H9 (cell line): ENCODE data around the gene CYP4F2. TPM values are rescaled to one million over a fixed set of nuclear protein-coding genes. Genes with fewer than 3 reads are reported as not detected.

Source experiments
- DNase-seq: peaks from one replicate; pipeline ENCODE4 v3.0.0-alpha.2; 2017
- H2AFZ ChIP-seq: one replicate; pipeline ENCODE4 v1.6.1; 2013; ENCODE audit warnings: mild to moderate bottlenecking, low read length, control low read depth, moderate library complexity
- H2AK5ac ChIP-seq: 2 replicates; pipeline ENCODE4 v1.6.1; 2013; ENCODE audit warnings: low read length, control low read depth, mixed read lengths; ENCODE audit not compliant: insufficient read length
- H2BK120ac ChIP-seq: one replicate; pipeline ENCODE4 v1.6.1; 2013; ENCODE audit warnings: low read depth, mild to moderate bottlenecking, low read length, control low read depth, inconsistent platforms; ENCODE audit not compliant: poor library complexity, severe bottlenecking
- H2BK12ac ChIP-seq: 2 replicates; pipeline ENCODE4 v1.6.1; 2013; ENCODE audit warnings: low read length, control low read depth, mixed read lengths, low read depth; ENCODE audit not compliant: insufficient read length
- H2BK15ac ChIP-seq: 2 replicates; pipeline ENCODE4 v1.6.1; 2013; ENCODE audit warnings: low read depth, low read length, control low read depth
- H2BK20ac ChIP-seq: one replicate; pipeline ENCODE4 v1.6.1; 2013; ENCODE audit warnings: low read depth, mild to moderate bottlenecking, low read length, control low read depth, inconsistent platforms; ENCODE audit not compliant: poor library complexity, severe bottlenecking
- H2BK5ac ChIP-seq: 2 replicates; pipeline ENCODE4 v1.6.1; 2013; ENCODE audit warnings: low read length, control low read depth, mixed read lengths; ENCODE audit not compliant: insufficient read length
- H3K14ac ChIP-seq: 2 replicates; pipeline ENCODE4 v1.6.1; 2013; ENCODE audit warnings: low read length, control low read depth; ENCODE audit not compliant: insufficient read depth
- H3K18ac ChIP-seq: 2 replicates; pipeline ENCODE4 v1.6.1; 2013; ENCODE audit warnings: low read depth, mild to moderate bottlenecking, mixed read lengths, low read length, control low read depth; ENCODE audit not compliant: insufficient read length
- H3K23ac ChIP-seq: 2 replicates; pipeline ENCODE4 v1.6.1; 2013; ENCODE audit warnings: low read length, control low read depth, mixed read lengths, low read depth; ENCODE audit not compliant: insufficient read length
- H3K23me2 ChIP-seq: 2 replicates; pipeline ENCODE4 v1.6.1; 2013; ENCODE audit warnings: low read depth, mild to moderate bottlenecking, mixed read lengths, low read length, control low read depth; ENCODE audit not compliant: insufficient read length, poor library complexity, severe bottlenecking
- H3K27ac ChIP-seq: 2 replicates; pipeline ENCODE4 v1.5.1; 2013; ENCODE audit warnings: low read length, control low read depth, mixed read lengths, low read depth; ENCODE audit not compliant: insufficient read length
- H3K27me3 ChIP-seq: 2 replicates; pipeline ENCODE4 v1.6.1; 2013; ENCODE audit warnings: low read length, control low read depth, inconsistent platforms; ENCODE audit not compliant: insufficient read depth
- H3K4ac ChIP-seq: 2 replicates; pipeline ENCODE4 v1.6.1; 2013; ENCODE audit warnings: low read depth, mild to moderate bottlenecking, control low read depth, inconsistent platforms, low read length, moderate library complexity
- H3K4me1 ChIP-seq: 2 replicates; pipeline ENCODE4 v1.6.1; 2013; ENCODE audit warnings: low read length, control low read depth, inconsistent platforms; ENCODE audit not compliant: insufficient read depth
- H3K4me2 ChIP-seq: 2 replicates; pipeline ENCODE4 v1.6.1; 2013; ENCODE audit warnings: low read length, control low read depth, mixed read lengths; ENCODE audit not compliant: insufficient read length, insufficient read depth
- H3K56ac ChIP-seq: 2 replicates; pipeline ENCODE4 v1.6.1; 2013; ENCODE audit warnings: low read depth, mild to moderate bottlenecking, mixed read lengths, low read length, control low read depth; ENCODE audit not compliant: insufficient read length
- H3K79me1 ChIP-seq: 2 replicates; pipeline ENCODE4 v1.6.1; 2013; ENCODE audit warnings: low read depth, mild to moderate bottlenecking, moderate library complexity, low read length, control low read depth, inconsistent platforms; ENCODE audit not compliant: insufficient read depth, poor library complexity, severe bottlenecking
- H3K79me2 ChIP-seq: 2 replicates; pipeline ENCODE4 v1.6.1; 2013; ENCODE audit warnings: low read length, control low read depth, inconsistent platforms; ENCODE audit not compliant: insufficient read depth
- H3K9ac ChIP-seq: 2 replicates; pipeline ENCODE4 v1.6.1; 2013; ENCODE audit warnings: low read length, control low read depth, mixed read lengths; ENCODE audit not compliant: insufficient read length; ENCODE audit errors: extremely low read depth
- H3K9me3 ChIP-seq: one replicate; pipeline ENCODE4 v1.6.1; 2013; ENCODE audit warnings: low read depth, low read length, inconsistent platforms; ENCODE audit not compliant: control insufficient read depth
- H3T11ph ChIP-seq: one replicate; pipeline ENCODE4 v1.6.1; 2013; ENCODE audit warnings: mild to moderate bottlenecking, low read length, control low read depth, inconsistent platforms
- H4K20me1 ChIP-seq: one replicate; pipeline ENCODE4 v1.6.1; 2013; ENCODE audit not compliant: control insufficient read depth, insufficient read length, insufficient read depth
- H4K5ac ChIP-seq: 2 replicates; pipeline ENCODE4 v1.6.1; 2013; ENCODE audit warnings: low read depth, mild to moderate bottlenecking, mixed read lengths, low read length, control low read depth; ENCODE audit not compliant: insufficient read length
- H4K8ac ChIP-seq: replicated peaks from 2 replicates; pipeline ENCODE4 v1.6.1; 2013; ENCODE audit warnings: low read length, control low read depth, mixed read lengths, low read depth; ENCODE audit not compliant: insufficient read length
- H4K91ac ChIP-seq: 2 replicates; pipeline ENCODE4 v1.6.1; 2013; ENCODE audit warnings: low read depth, mild to moderate bottlenecking, moderate library complexity, mixed read lengths, low read length, control low read depth; ENCODE audit not compliant: insufficient read length
- H3K27ac Mint-ChIP-seq, 3 experiments: 2 replicates in 2 of 3; 3 replicates in 1 of 3; pipeline ENCODE4 v1.8.0; 2020 to 2021; ENCODE audit warnings: mixed read lengths in 3 of 3, mild to moderate bottlenecking in 1 of 3, moderate library complexity in 1 of 3
- H3K27me3 Mint-ChIP-seq: 2 replicates; pipeline ENCODE4 v1.8.0; 2021; ENCODE audit warnings: low read depth, mild to moderate bottlenecking, moderate library complexity, mixed read lengths
- H3K36me3 Mint-ChIP-seq, 3 experiments: 2 replicates in 2 of 3; 3 replicates in 1 of 3; pipeline ENCODE4 v1.8.0; 2020 to 2021; ENCODE audit warnings: low read depth in 3 of 3, mixed read lengths in 3 of 3; ENCODE audit not compliant: insufficient read depth in 1 of 3
- H3K4me1 Mint-ChIP-seq, 2 experiments: 2 replicates each; pipeline ENCODE4 v1.8.0; 2020; ENCODE audit warnings: mixed read lengths in 2 of 2
- H3K4me3 Mint-ChIP-seq, 2 experiments: 2 replicates in 1 of 2; 3 replicates in 1 of 2; pipeline ENCODE4 v1.8.0; 2020 to 2021; ENCODE audit warnings: mild to moderate bottlenecking in 2 of 2, mixed read lengths in 2 of 2, moderate library complexity in 1 of 2
- H3K9me3 Mint-ChIP-seq, 2 experiments: 2 replicates in 1 of 2; 3 replicates in 1 of 2; pipeline ENCODE4 v1.8.0; 2020; ENCODE audit warnings: mild to moderate bottlenecking in 2 of 2, mixed read lengths in 2 of 2, moderate library complexity in 1 of 2
- CTCF ChIP-seq: fragments of 200-600 bp; sonication (generic); conservative IDR thresholded peaks from 3 replicates; pipeline ENCODE4 v1.8.0; 2021; ENCODE audit warnings: antibody characterized with exemption, mild to moderate bottlenecking
- WGBS: extraction: QIAGEN DNeasy Blood & Tissue Kit; methylation state at CpG from one replicate; pipeline ENCODE4 v1.1.7; 2013; ENCODE audit warnings: missing lambda C conversion rate, low lambda C conversion rate, mixed read lengths; ENCODE audit not compliant: insufficient read length; ENCODE audit errors: extremely low coverage; 5-methylcytosine and 5-hydroxymethylcytosine counted together
- total RNA-seq: library from RNA; stranded (reverse); gene quantifications from 2 replicates; pipeline ENCODE4 v1.2.1, GENCODE V29; 2021

The CYP4F2 gene
- total RNA-seq, 1 experiment from 2014 or later, result not detected

GRCh38 chr19:15928321-15928720, 30.4 kb upstream of the CYP4F2 start:
- no peak overlapping the region for H3K27ac ChIP-seq
- TF ChIP-seq CTCF, result no peak
- no peaks in the 10 kb centered on the region for H3K79me1 ChIP-seq
- DNase-seq, result no peak
- H3K14ac ChIP-seq, result no peak overlapping the region
- no peak overlapping the region for H3K4me3 Mint-ChIP-seq
- no peak overlapping the region for H3K4me2 ChIP-seq
- H3K9ac ChIP-seq, result no peak overlapping the region
- no peak overlapping the region for H4K5ac ChIP-seq
- H2AK5ac ChIP-seq, result no peak overlapping the region
- H4K91ac ChIP-seq, result no peak overlapping the region
- H3K9me3 ChIP-seq, result peaks cover 79% of the 10 kb centered on the region
- H3K27ac Mint-ChIP-seq, result no peak overlapping the region
- H3K27me3 ChIP-seq, result no peaks in the 10 kb centered on the region
- H2BK15ac ChIP-seq, result no peak overlapping the region
- H3K18ac ChIP-seq, result no peak overlapping the region
- no peak overlapping the region for H2BK12ac ChIP-seq
- H3K23ac ChIP-seq, result no peak overlapping the region
- no peak overlapping the region for H2BK5ac ChIP-seq
- no peaks in the 10 kb centered on the region for H3K79me2 ChIP-seq
- no peak overlapping the region for H3K56ac ChIP-seq
- no peaks in the 10 kb centered on the region for H3K4me1 ChIP-seq
- WGBS, result no CpG with 5 or more reads among the region's 3 CpGs
- H2BK20ac ChIP-seq, result no peak overlapping the region
- no peaks in the 10 kb centered on the region for H4K20me1 ChIP-seq
- H3K27me3 Mint-ChIP-seq, result peaks cover 3% of the 10 kb centered on the region
- no peak overlapping the region for H2BK120ac ChIP-seq
- no peak overlapping the region for H4K8ac ChIP-seq
- H3K4ac ChIP-seq, result no peak overlapping the region
- peaks cover 80 to 81% of the 10 kb centered on the region in 2 experiments for H3K9me3 Mint-ChIP-seq
- no peaks in the 10 kb centered on the region for H3K4me1 Mint-ChIP-seq
- peaks cover 13 to 37% (median 13%) of the 10 kb centered on the region in 3 experiments for H3K36me3 Mint-ChIP-seq
- H3T11ph ChIP-seq, result no peak overlapping the region
- H3K23me2 ChIP-seq, result no peaks in the 10 kb centered on the region
- H2AFZ ChIP-seq, result no peak overlapping the region
